Ascending aorta (tissue), 2 donors: ENCODE results near the gene GAS2L1. TPM values are rescaled to one million over a fixed set of nuclear protein-coding genes. Genes with fewer than 3 reads are reported as not detected.
A peak's percentile ranks its signal among the peaks of the same experiment; 100 is the strongest.

Source experiments
- DNase-seq, 2 donors: peaks; one replicate each; pipeline ENCODE4 v3.0.0-alpha.2; 2019; ENCODE audit warnings: low spot score in 2 of 2
- H3K27ac ChIP-seq, 2 donors: fragments of 200-600 bp; sonication (generic); one replicate each; pipeline ENCODE4 v1.5.1; 2016 to 2017; ENCODE audit warnings: mild to moderate bottlenecking in 1 of 2
- H3K27me3 ChIP-seq: fragments of 200-600 bp; sonication (generic); one replicate; pipeline ENCODE4 v1.5.1; 2017
- H3K36me3 ChIP-seq, 2 donors: fragments of 200-600 bp; sonication (generic); one replicate each; pipeline ENCODE4 v1.5.1; 2016
- H3K4me1 ChIP-seq, 2 donors: fragments of 200-600 bp; sonication (generic); one replicate each; pipeline ENCODE4 v1.5.1; 2016 to 2017; ENCODE audit warnings: mild to moderate bottlenecking in 1 of 2
- H3K4me3 ChIP-seq, 2 donors: fragments of 200-600 bp; sonication (generic); one replicate each; pipeline ENCODE4 v1.5.1; 2016 to 2017; ENCODE audit warnings: mild to moderate bottlenecking in 1 of 2
- H3K9me3 ChIP-seq, 2 donors: fragments of 200-600 bp; sonication (generic); one replicate each; pipeline ENCODE4 v1.5.1; 2016
- CTCF ChIP-seq, 3 experiments: fragments of 200-600 bp in 2 of 3; fragments of 450-650 bp in 1 of 3; sonication (generic) in 2 of 3; IDR thresholded peaks; one replicate each; pipeline ENCODE4 v1.5.1; 2016 to 2019; ENCODE audit warnings: antibody characterized with exemption in 3 of 3, mild to moderate bottlenecking in 1 of 3, moderate library complexity in 1 of 3
- intact Hi-C: fragments of 100-400 bp; cut with DNase I; formaldehyde crosslinking; loops from one replicate; pipeline ENCODE4 v1.15.1; 2023
- total RNA-seq: library from RNA; depleted of rRNA; stranded (reverse); fragments of >200 nt; gene quantifications from one replicate; pipeline ENCODE4 v1.1.0, GENCODE V29; 2016

The GAS2L1 gene
- total RNA-seq, 1 donor from 2014 or later = 99.3 TPM

GRCh38 chr22:29270475-29271271, 35.8 kb upstream of the GAS2L1 start:
- no peak for DNase-seq
- H3K27ac ChIP-seq = peak overlapping the region in 1 of 2 donors; percentile 50
- no peaks in the 10 kb centered on the region for H3K9me3 ChIP-seq
- H3K36me3 ChIP-seq = peaks cover 19 to 36% of the 10 kb centered on the region in 2 donors
- intact Hi-C loops = no loop called here
- no peaks in the 10 kb centered on the region for H3K27me3 ChIP-seq
- no peak for TF ChIP-seq CTCF (IDR thresholded peaks at IDR 0.05)
- peaks cover 6 to 47% of the 10 kb centered on the region in 2 donors for H3K4me1 ChIP-seq
- peak overlapping the region; percentile 76 to 98 for H3K4me3 ChIP-seq

GRCh38 chr22:29272624-29273023, 33.8 kb upstream of the GAS2L1 start:
- H3K36me3 ChIP-seq = peaks cover 35 to 55% of the 10 kb centered on the region in 2 donors
- H3K9me3 ChIP-seq = no peaks in the 10 kb centered on the region
- TF ChIP-seq CTCF (IDR thresholded peaks at IDR 0.05) = no peak
- H3K27me3 ChIP-seq = no peaks in the 10 kb centered on the region
- DNase-seq = no peak
- H3K4me1 ChIP-seq = peaks cover 6 to 34% of the 10 kb centered on the region in 2 donors
- H3K4me3 ChIP-seq = no peak overlapping the region
- H3K27ac ChIP-seq = no peak overlapping the region
- intact Hi-C loops = no loop called here

- intact Hi-C loops = no loop called here
- TF ChIP-seq CTCF (IDR thresholded peaks at IDR 0.05) = no peak
- H3K9me3 ChIP-seq = no peaks in the 10 kb centered on the region
- H3K36me3 ChIP-seq = peaks cover 61 to 80% of the 10 kb centered on the region in 2 donors
- H3K4me1 ChIP-seq = peaks cover 6 to 24% of the 10 kb centered on the region in 2 donors
- no peaks in the 10 kb centered on the region for H3K27me3 ChIP-seq
- no peak overlapping the region for H3K27ac ChIP-seq
- no peak overlapping the region for H3K4me3 ChIP-seq
- DNase-seq = no peak
These were observed 31.3 kb upstream of the GAS2L1 start for GRCh38 chr22:29275167-29275566.

- H3K9me3 ChIP-seq = no peaks in the 10 kb centered on the region
- TF ChIP-seq CTCF (IDR thresholded peaks at IDR 0.05) = no peak
- H3K27me3 ChIP-seq = no peaks in the 10 kb centered on the region
- intact Hi-C loops = no loop called here
- peaks cover 67 to 85% of the 10 kb centered on the region in 2 donors for H3K36me3 ChIP-seq
- H3K4me1 ChIP-seq = peaks cover 5 to 21% of the 10 kb centered on the region in 2 donors
- no peak overlapping the region for H3K27ac ChIP-seq
- DNase-seq = no peak
- no peak overlapping the region for H3K4me3 ChIP-seq
These were observed 30.5 kb upstream of the GAS2L1 start for GRCh38 chr22:29275819-29276565.

- peaks cover 0 to 1% of the 10 kb centered on the region in 2 donors for H3K4me1 ChIP-seq
- H3K27ac ChIP-seq = no peak overlapping the region
- intact Hi-C loops = no loop called here
- H3K27me3 ChIP-seq = no peaks in the 10 kb centered on the region
- no peak for DNase-seq
- no peaks in the 10 kb centered on the region for H3K9me3 ChIP-seq
- TF ChIP-seq CTCF (IDR thresholded peaks at IDR 0.05) = no peak
- peaks cover 86 to 95% of the 10 kb centered on the region in 2 donors for H3K36me3 ChIP-seq
- no peak overlapping the region for H3K4me3 ChIP-seq
These were observed 28.5 kb upstream of the GAS2L1 start for GRCh38 chr22:29277927-29278326.
